ENCODE measurements around the gene FCN1.

Gene FCN1

GRCh38 chr9:134913041-134913712 is 4.5 kb downstream of the FCN1 start:
- no peak for DNase-seq

DNA sequence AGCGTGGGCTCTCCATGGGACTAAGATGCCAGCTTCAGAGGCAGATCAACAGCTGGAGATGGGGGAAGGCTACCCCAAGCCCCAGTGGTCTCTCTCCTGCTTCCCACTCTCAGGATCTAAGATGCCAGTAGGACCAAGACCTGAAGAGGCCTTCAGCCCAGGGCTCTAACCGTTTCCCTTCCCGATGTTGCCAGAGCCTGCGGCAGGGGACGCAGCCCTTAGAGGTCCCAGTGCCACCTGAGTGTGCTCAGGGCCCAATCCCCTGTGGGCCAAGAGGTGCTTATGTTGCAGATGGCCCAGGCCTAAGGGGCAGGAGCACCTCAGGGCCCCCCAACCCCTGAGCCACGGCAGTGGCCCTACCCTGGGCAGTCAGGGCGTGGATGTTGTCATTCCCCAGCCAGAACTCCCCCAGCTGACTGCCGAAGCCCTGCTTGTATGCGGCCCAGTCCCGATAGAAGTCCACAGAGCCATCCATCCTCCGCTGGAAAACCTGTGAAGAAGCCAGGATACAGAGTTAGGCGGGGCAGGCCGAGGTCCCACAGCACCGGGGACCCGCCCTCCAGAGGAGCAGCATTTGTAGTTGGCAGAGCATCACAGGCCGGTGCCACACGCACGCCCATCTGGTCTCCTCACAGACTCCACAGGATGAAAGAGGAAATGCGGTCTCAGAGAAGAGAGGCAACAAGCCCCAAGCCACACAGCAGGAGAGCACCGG is 5.4 kb downstream of the FCN1 start:
- DNase-seq = no peak

GRCh38 chr9:134909511-134910481 is 7.9 kb downstream of the FCN1 start:
- no peak for DNase-seq

DNA sequence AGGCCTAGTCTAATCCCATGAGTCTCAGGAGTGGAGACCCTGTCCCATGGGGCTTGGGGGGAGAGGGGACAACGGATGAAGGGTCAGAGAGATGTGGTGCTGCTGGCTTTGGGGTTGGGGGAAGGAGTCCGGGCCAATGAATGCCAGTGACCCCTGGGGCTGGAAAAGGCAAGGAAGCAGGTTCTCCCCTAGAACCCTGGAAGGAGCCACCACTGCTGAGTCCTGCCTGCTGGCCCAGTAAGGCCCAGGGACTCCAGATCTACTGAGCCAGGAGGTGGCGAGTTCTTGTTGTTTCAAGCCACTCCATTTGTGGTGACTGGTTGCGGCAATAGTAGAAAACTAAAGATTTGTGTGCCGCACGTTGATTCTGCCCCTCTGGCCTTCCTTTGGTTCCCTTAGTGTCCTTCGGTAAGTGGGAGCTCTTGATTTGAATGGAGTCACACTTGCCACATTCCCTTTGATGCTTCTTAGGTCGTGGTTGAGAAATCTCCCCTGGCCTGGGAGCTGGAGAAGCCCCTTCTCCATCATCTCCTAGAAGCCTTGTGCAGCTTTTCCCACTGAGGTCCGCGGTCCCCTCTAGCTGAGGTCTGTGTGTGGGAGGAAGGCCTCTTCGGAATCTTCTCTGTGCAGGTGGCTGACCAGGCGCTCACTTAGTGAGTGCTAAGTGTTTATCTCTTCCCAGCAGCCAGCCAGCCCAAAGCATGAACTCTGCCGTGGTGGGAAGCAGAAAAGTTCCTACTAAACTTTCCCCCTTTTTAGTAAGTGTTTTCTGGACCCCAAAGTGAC is 9.0 kb downstream of the FCN1 start:
- DNase-seq = no peak

DNA sequence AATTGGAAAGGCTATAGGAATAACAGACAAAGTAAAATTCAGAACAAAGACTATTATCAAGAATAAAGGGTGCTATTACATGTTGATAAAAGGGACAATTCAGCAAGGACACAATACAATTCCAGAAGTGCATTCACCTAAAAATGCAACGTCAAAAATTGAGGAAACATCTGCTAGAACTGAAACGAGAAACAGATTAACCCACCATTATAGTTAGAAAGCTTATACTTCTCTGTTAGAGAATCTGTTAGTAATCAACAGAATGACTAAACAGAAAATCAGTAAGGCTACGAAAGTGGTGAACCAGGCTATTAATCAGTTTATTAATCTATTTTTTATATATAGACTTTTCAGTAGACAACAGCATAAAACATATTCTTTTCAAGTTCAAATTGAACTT is 14.8 kb downstream of the FCN1 start:
- DNase-seq = no peak

- DNase-seq = no peak
Measured at GRCh38 chr9:134899818-134900217, 17.9 kb downstream of the FCN1 start.

DNA sequence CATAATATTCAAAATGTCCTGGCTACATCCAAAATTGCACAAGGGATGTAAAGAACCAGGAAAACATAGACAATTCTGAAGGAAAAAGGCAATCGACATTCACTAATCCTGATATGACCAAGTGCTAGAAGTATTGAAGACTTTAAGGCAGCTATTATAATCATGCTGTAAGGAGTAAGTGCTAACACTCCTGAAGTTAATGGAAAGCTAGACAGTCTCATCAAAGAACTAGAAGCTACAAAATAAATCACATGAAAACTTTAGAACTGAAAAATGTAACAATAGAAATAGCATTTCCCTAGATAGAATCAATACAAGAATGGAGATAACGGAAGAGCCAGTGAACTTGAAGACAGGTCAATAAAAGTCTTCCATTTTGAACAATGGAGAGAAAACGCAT is 18.5 kb downstream of the FCN1 start:
- DNase-seq = no peak

- DNase-seq = no peak
Measured at GRCh38 chr9:134898319-134898718, 19.4 kb downstream of the FCN1 start.

GRCh38 chr9:134897584-134898170 is 20.0 kb downstream of the FCN1 start:
- DNase-seq = no peak

DNA sequence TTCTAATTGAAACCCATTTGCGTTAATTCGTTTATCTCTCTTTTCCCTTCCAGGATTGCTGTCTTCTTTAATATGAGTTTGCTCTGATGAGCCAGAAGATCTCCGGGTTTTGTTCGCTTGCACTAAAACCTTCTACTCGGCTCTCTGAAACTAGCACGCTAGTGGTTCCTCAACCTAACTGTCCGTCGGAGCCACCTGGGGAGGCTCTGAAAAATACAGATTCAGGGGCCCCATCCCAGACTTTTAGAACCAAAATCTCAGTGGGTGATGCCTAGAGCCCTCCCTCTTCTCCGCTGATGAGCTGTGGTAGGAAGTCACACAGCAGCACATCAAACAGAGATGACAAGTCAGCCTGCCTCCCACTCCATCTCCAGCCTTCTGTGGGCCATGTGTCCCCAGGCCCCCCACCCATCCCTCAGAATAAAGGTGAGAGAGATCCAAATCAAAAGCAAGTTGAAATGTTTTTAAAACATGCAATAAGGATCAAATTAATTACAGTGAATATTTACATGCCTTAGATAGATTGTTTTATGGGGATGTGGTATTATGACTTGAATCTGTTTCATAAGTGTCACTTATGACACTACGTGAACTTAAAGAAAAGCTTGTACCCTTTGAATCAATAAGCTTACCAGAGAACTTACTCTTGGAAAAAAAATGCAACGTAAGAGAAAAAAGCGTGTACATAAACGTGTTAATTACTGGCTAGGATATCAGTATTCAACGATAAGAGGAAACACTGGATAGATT is 20.7 kb downstream of the FCN1 start:
- no peak for DNase-seq

- DNase-seq = peak; percentile 83
Measured at GRCh38 chr9:134895908-134896833, 21.5 kb downstream of the FCN1 start.

DNA sequence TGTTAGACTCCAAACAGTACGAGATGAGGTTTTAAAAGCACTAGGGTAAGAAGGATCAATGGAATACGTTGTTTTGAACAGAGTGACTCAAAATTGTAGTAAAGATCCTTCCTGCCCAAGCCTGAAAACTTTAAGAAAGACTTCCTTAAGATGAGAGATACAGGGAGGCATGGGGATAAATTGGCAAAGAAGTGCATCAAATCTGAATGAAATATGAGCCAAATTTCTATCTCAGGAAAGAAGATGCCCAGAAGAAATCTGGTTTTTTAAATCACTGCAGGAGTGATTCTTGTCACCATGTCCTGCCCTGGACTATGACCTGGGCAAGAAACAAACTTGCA is 22.2 kb downstream of the FCN1 start:
- no peak for DNase-seq

GRCh38 chr9:134895097-134895496 is 22.6 kb downstream of the FCN1 start:
- no peak for DNase-seq

DNA sequence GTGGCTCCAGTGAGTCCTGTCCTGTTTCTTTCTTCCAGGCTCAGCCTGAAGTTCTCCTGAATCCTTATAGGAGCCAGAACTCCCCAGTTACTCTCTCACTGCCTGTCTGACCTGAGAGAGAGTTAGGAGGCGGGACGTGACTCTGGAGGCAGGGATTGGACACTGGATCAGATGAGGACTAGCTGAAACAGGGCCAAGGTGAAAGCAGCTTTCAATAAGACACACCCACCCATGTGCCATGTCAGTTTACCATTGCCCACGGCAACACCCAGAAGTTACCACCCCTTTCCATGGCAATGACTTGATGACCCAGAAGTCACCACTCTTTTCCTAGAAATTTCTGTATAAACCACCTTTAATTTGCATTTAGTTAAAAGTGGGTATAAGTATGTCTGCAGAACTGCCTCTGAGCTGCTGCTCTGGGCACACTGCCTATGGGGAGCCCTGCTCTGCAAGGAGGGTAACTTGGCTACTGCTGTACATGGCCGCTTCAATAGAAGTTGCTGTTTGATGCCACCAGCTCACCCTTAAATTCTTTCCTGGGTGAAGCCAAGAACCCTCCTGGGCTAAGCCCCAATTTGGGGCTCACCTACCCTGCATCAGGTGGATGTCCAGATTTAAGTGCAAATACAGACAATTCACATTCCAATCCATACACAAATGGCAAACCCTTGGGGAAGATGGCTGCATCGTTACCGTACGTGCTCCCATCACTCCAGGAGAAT is 23.4 kb downstream of the FCN1 start:
- DNase-seq = no peak

- DNase-seq = no peak
Measured at GRCh38 chr9:134892820-134893420, 24.8 kb downstream of the FCN1 start.

- DNase-seq = no peak
Measured at GRCh38 chr9:134892221-134892620, 25.5 kb downstream of the FCN1 start.

- DNase-seq = no peak
Measured at GRCh38 chr9:134891713-134892112, 26.0 kb downstream of the FCN1 start.

- DNase-seq = no peak
Measured at GRCh38 chr9:134891053-134891452, 26.7 kb downstream of the FCN1 start.

GRCh38 chr9:134890155-134890495 is 27.6 kb downstream of the FCN1 start:
- no peak for DNase-seq

Measured in fibroblast of upper back skin (primary cell).